K562 (cell line): ENCODE data around the gene FLAD1. TPM values are rescaled to one million over a fixed set of nuclear protein-coding genes. Genes with fewer than 3 reads are reported as not detected.

ENCODE experiments used
- CBX5 ChIP-seq: IDR thresholded peaks from 2 replicates; pipeline ENCODE4 v1.6.1; 2014; ENCODE audit warnings: low read depth, borderline replicate concordance
- ETS2 ChIP-seq: IDR thresholded peaks from 2 replicates; pipeline ENCODE4 v1.6.1; 2016; ENCODE audit warnings: borderline replicate concordance, missing genetic modification characterization, mild to moderate bottlenecking, moderate library complexity, missing compliant biosample characterization; ENCODE audit not compliant: poor library complexity, severe bottlenecking
- HDAC6 ChIP-seq: IDR thresholded peaks from 2 replicates; pipeline ENCODE4 v1.6.1; 2012; ENCODE audit warnings: low read depth, mild to moderate bottlenecking, control low read depth, inconsistent platforms, low read length, moderate library complexity
- KDM2B ChIP-seq: fragments of 250-450 bp; sonication (Bioruptor Pico); IDR thresholded peaks from 2 replicates; pipeline ENCODE4 v1.8.0; 2021; ENCODE audit warnings: mild to moderate bottlenecking, moderate library complexity
- RHOXF2B ChIP-seq: fragments of 250-450 bp; sonication (Bioruptor Pico); conservative IDR thresholded peaks from 2 replicates; pipeline ENCODE4 v1.5.1; 2021
- RREB1 ChIP-seq: fragments of 250-450 bp; sonication (Bioruptor Pico); IDR thresholded peaks from 2 replicates; pipeline ENCODE4 v1.4.0; 2020
- SP1 ChIP-seq: sonication (generic); formaldehyde crosslinking; IDR thresholded peaks from 2 replicates; pipeline ENCODE4 v1.8.1; 2022; ENCODE audit warnings: mild to moderate bottlenecking, missing genetic modification reagents
- TAF1 ChIP-seq: IDR thresholded peaks from 2 replicates; pipeline ENCODE4 v1.6.1; 2011; ENCODE audit warnings: mild to moderate bottlenecking, low read length, moderate library complexity; ENCODE audit not compliant: insufficient read depth, control insufficient read depth, severe bottlenecking; ENCODE audit errors: extremely low read depth
- TSHZ1 ChIP-seq: fragments of 250-450 bp; sonication (Bioruptor Pico); IDR thresholded peaks from 2 replicates; pipeline ENCODE4 v1.4.0; 2020; ENCODE audit warnings: mild to moderate bottlenecking, moderate library complexity
- ZNF282 ChIP-seq: sonication (generic); formaldehyde crosslinking; IDR thresholded peaks from 2 replicates; pipeline ENCODE4 v1.8.1; 2023; ENCODE audit warnings: missing genetic modification reagents
- polyA plus RNA-seq, 8 experiments: library from polyadenylated mRNA; depleted of rRNA in 4 of 8; stranded (reverse) in 5 of 8; unstranded in 3 of 8; fragments of >200 nt; fragmentation: Nextera tagmentation in 2 of 8; fragmentation: Illumina TruSeq in 1 of 8; extraction: Ambion mirVana in 2 of 8; extraction: Trizol in 1 of 8; gene quantifications; 2 replicates each; pipeline versions ENCODE4 v1.2.1 to v1.2.3, GENCODE V29; 2011 to 2014; ENCODE audit warnings: inconsistent platforms in 1 of 8, missing spikeins in 1 of 8
- total RNA-seq, 7 experiments: library from RNA; depleted of rRNA in 6 of 7; stranded (reverse); fragments of >200 nt in 6 of 7; fragmentation: Illumina TruSeq in 2 of 7; extraction: Trizol in 2 of 7; gene quantifications; 2 replicates each; pipeline versions ENCODE4 v1.2.1 to v1.2.3, GENCODE V29; 2011 to 2021; ENCODE audit warnings: low replicate concordance in 1 of 7

FLAD1 gene
- total and polyA plus RNA-seq, 9 of the 15 experiments (the other 6 are each of a cell fraction or from before 2014, with no cell fraction given) = 24.9 to 85.8 (median 67.0) TPM

GRCh38 chr1:154974808-154975408 lies 8.2 kb upstream of the FLAD1 start (continued):
- TF ChIP-seq ZNF282 (CRISPR knock-in tag) (no peak), TSHZ1 (CRISPR knock-in tag) (no peak), RREB1 (CRISPR knock-in tag) (no peak), TAF1 (peak; percentile 72), RHOXF2B (CRISPR knock-in tag) (no peak), CBX5 (no peak), HDAC6 (no peak), KDM2B (CRISPR knock-in tag) (no peak), SP1 (peak; percentile 56; the same call in 1 of the 2 replicates), ETS2 (no peak)
